Nephron (organoid): ENCODE measurements around the gene VPS13D.

Experiments used
- H3K27ac Mint-ChIP-seq, 3 experiments: 2 replicates each; pipeline ENCODE4 v1.8.0; 2020; ENCODE audit warnings: mixed read lengths in 3 of 3, mild to moderate bottlenecking in 2 of 3, moderate library complexity in 1 of 3
- H3K27me3 Mint-ChIP-seq: 2 replicates; pipeline ENCODE4 v1.8.0; 2021; ENCODE audit warnings: low read depth, mild to moderate bottlenecking, moderate library complexity, mixed read lengths
- H3K36me3 Mint-ChIP-seq: 2 replicates; pipeline ENCODE4 v1.8.0; 2020; ENCODE audit warnings: low read depth, mixed read lengths
- H3K4me1 Mint-ChIP-seq: 2 replicates; pipeline ENCODE4 v1.8.0; 2020; ENCODE audit warnings: mixed read lengths
- H3K4me3 Mint-ChIP-seq, 3 experiments: 2 replicates each; pipeline ENCODE4 v1.8.0; 2020; ENCODE audit warnings: mild to moderate bottlenecking in 3 of 3, mixed read lengths in 3 of 3, moderate library complexity in 2 of 3
- H3K9me3 Mint-ChIP-seq: 2 replicates; pipeline ENCODE4 v1.8.0; 2020; ENCODE audit warnings: mixed read lengths
- CTCF ChIP-seq, 3 experiments: fragments of 200-600 bp; sonication (generic); IDR thresholded peaks; one replicate each; pipeline ENCODE4 v1.5.0; 2021; ENCODE audit warnings: antibody characterized with exemption in 3 of 3; ENCODE audit not compliant: unreplicated experiment in 3 of 3

VPS13D gene

GRCh38 chr1:12229835-12230548, at the start of gene VPS13D:
Gene VPS13D, plus strand, starts transcription at chr1:12230030. Its CDS starts 4,237 bp downstream, at chr1:12234267.
- peak within 1 kb of the TSS in 2 of 3 experiments; percentile 50 to 66 for H3K27ac Mint-ChIP-seq
- no peaks in the 10 kb centered on the region for H3K4me1 Mint-ChIP-seq
- H3K4me3 Mint-ChIP-seq: peak within 1 kb of the TSS; percentile 87 to 90 (median 89)
- peaks cover 3% of the 10 kb centered on the region for H3K27me3 Mint-ChIP-seq
- no peaks in the 10 kb centered on the region for H3K9me3 Mint-ChIP-seq
- peaks cover 3% of the 10 kb centered on the region for H3K36me3 Mint-ChIP-seq
- peak; percentile 98 to 99 (median 99) for TF ChIP-seq CTCF (IDR thresholded peaks at IDR 0.05; ENCODE audit: unreplicated experiment in 3 of 3)

GRCh38 chr1:12180315-12180714, 49.5 kb upstream of the VPS13D start:
- H3K27ac Mint-ChIP-seq: no peak overlapping the region
- peaks cover 22% of the 10 kb centered on the region for H3K4me1 Mint-ChIP-seq
- H3K36me3 Mint-ChIP-seq: no peaks in the 10 kb centered on the region
- H3K9me3 Mint-ChIP-seq: no peaks in the 10 kb centered on the region
- TF ChIP-seq CTCF (IDR thresholded peaks at IDR 0.05; ENCODE audit: unreplicated experiment in 3 of 3): no peak
- peaks cover 22% of the 10 kb centered on the region for H3K27me3 Mint-ChIP-seq
- H3K4me3 Mint-ChIP-seq: no peak overlapping the region

- no peak for TF ChIP-seq CTCF (IDR thresholded peaks at IDR 0.05; ENCODE audit: unreplicated experiment in 3 of 3)
- Mint-ChIP-seq H3K9me3 (no peaks in the 10 kb centered on the region), H3K4me1 (peaks cover 17% of the 10 kb centered on the region), H3K36me3 (no peaks in the 10 kb centered on the region), H3K27me3 (peaks cover 20% of the 10 kb centered on the region), H3K27ac (no peak overlapping the region), H3K4me3 (no peak overlapping the region)
Observed at GRCh38 chr1:12180903-12181302, 48.9 kb upstream of the VPS13D start.

- Mint-ChIP-seq H3K9me3 (no peaks in the 10 kb centered on the region), H3K4me1 (peaks cover 17% of the 10 kb centered on the region), H3K36me3 (no peaks in the 10 kb centered on the region), H3K4me3 (no peak overlapping the region), H3K27ac (no peak overlapping the region), H3K27me3 (peaks cover 16% of the 10 kb centered on the region)
- no peak for TF ChIP-seq CTCF (IDR thresholded peaks at IDR 0.05; ENCODE audit: unreplicated experiment in 3 of 3)
Observed at GRCh38 chr1:12181568-12181967, 48.3 kb upstream of the VPS13D start.

- no peaks in the 10 kb centered on the region for H3K9me3 Mint-ChIP-seq
- no peaks in the 10 kb centered on the region for H3K36me3 Mint-ChIP-seq
- peak overlapping the region in 1 of 3 experiments; percentile 8 for H3K27ac Mint-ChIP-seq
- TF ChIP-seq CTCF (IDR thresholded peaks at IDR 0.05; ENCODE audit: unreplicated experiment in 3 of 3): no peak
- H3K27me3 Mint-ChIP-seq: peaks cover 15% of the 10 kb centered on the region
- no peak overlapping the region for H3K4me3 Mint-ChIP-seq
- H3K4me1 Mint-ChIP-seq: peaks cover 17% of the 10 kb centered on the region
Observed at GRCh38 chr1:12182410-12182984, 47.3 kb upstream of the VPS13D start.
